Mesodermal cell (in vitro differentiated cells): ENCODE data around the gene UBASH3B.

Experiments
- H3K27ac ChIP-seq: 2 replicates; pipeline ENCODE4 v1.7.0; 2013; ENCODE audit warnings: mild to moderate bottlenecking, low read depth, low read length, moderate library complexity; ENCODE audit not compliant: severe bottlenecking
- H3K36me3 ChIP-seq: 2 replicates; pipeline ENCODE4 v1.7.1; 2013; ENCODE audit warnings: mild to moderate bottlenecking, low read length, moderate library complexity; ENCODE audit not compliant: control insufficient read depth, insufficient read depth
- H3K4me1 ChIP-seq: one replicate; pipeline ENCODE4 v1.7.1; 2013; ENCODE audit warnings: mild to moderate bottlenecking, low read length; ENCODE audit not compliant: insufficient read depth, control insufficient read depth, poor library complexity, severe bottlenecking
- H3K4me3 ChIP-seq: 2 replicates; pipeline ENCODE4 v1.7.0; 2013; ENCODE audit warnings: low read length, control low read depth, mild to moderate bottlenecking; ENCODE audit not compliant: insufficient read depth, poor library complexity, severe bottlenecking; ENCODE audit errors: extremely low read depth
- H3K9me3 ChIP-seq: 2 replicates; pipeline ENCODE4 v1.7.1; 2013; ENCODE audit warnings: mild to moderate bottlenecking, low read length, moderate library complexity; ENCODE audit not compliant: control insufficient read depth
- WGBS, 2 experiments: methylation state at CpG; one replicate each; pipeline ENCODE4 v1.1.5; 2013; ENCODE audit warnings: missing lambda C conversion rate in 2 of 2; ENCODE audit not compliant: insufficient coverage in 2 of 2; 5-methylcytosine and 5-hydroxymethylcytosine counted together

The UBASH3B gene

GRCh38 chr11:122833846-122834464, 178.4 kb downstream of the UBASH3B start:
- H3K9me3 ChIP-seq, result no peaks in the 10 kb centered on the region
- 92 to 100% methylated on average over 1 to 2 of the region's 7 CpGs for WGBS, 2 experiments
- H3K27ac ChIP-seq, result no peak overlapping the region
- no peak overlapping the region for H3K4me3 ChIP-seq
- no peaks in the 10 kb centered on the region for H3K36me3 ChIP-seq
- no peaks in the 10 kb centered on the region for H3K4me1 ChIP-seq

GRCh38 chr11:122836916-122837315, 181.4 kb downstream of the UBASH3B start:
- Histone ChIP-seq H3K36me3 (no peaks in the 10 kb centered on the region), H3K4me1 (no peaks in the 10 kb centered on the region), H3K27ac (no peak overlapping the region), H3K9me3 (no peaks in the 10 kb centered on the region), H3K4me3 (no peak overlapping the region)

- Histone ChIP-seq H3K27ac (no peak overlapping the region), H3K4me1 (no peaks in the 10 kb centered on the region), H3K9me3 (no peaks in the 10 kb centered on the region), H3K4me3 (no peak overlapping the region), H3K36me3 (no peaks in the 10 kb centered on the region)
- 92 to 97% methylated on average over 2 to 3 of the region's 4 CpGs for WGBS, 2 experiments
These were observed 182.2 kb downstream of the UBASH3B start for GRCh38 chr11:122837528-122838346.

GRCh38 chr11:122843281-122844141, 188.0 kb downstream of the UBASH3B start:
- no peaks in the 10 kb centered on the region for H3K4me1 ChIP-seq
- no peak overlapping the region for H3K27ac ChIP-seq
- H3K36me3 ChIP-seq, result no peaks in the 10 kb centered on the region
- H3K9me3 ChIP-seq, result no peaks in the 10 kb centered on the region
- WGBS, 2 experiments, result 93 to 96% methylated on average over 5 of the region's 10 CpGs
- no peak overlapping the region for H3K4me3 ChIP-seq

- WGBS, 2 experiments, result 90 to 100% methylated on average over 1 of the region's 1 CpG
- peaks cover 9% of the 10 kb centered on the region for H3K4me1 ChIP-seq
- H3K27ac ChIP-seq, result no peak overlapping the region
- H3K4me3 ChIP-seq, result no peak overlapping the region
- H3K9me3 ChIP-seq, result no peaks in the 10 kb centered on the region
- no peaks in the 10 kb centered on the region for H3K36me3 ChIP-seq
These were observed 191.9 kb downstream of the UBASH3B start for GRCh38 chr11:122847466-122847865.

- H3K9me3 ChIP-seq, result no peaks in the 10 kb centered on the region
- no peak overlapping the region for H3K27ac ChIP-seq
- no peak overlapping the region for H3K4me3 ChIP-seq
- peaks cover 9% of the 10 kb centered on the region for H3K4me1 ChIP-seq
- H3K36me3 ChIP-seq, result no peaks in the 10 kb centered on the region
- no CpG with 5 or more reads among the region's 1 CpG for WGBS, 2 experiments
These were observed 192.7 kb downstream of the UBASH3B start for GRCh38 chr11:122848186-122848585.

- Histone ChIP-seq H3K4me3 (no peak overlapping the region), H3K27ac (peak overlapping the region; percentile 63), H3K9me3 (no peaks in the 10 kb centered on the region), H3K36me3 (no peaks in the 10 kb centered on the region), H3K4me1 (peaks cover 13% of the 10 kb centered on the region)
- 22 to 50% methylated on average over 2 to 3 of the region's 7 CpGs for WGBS, 2 experiments
These were observed 194.6 kb downstream of the UBASH3B start for GRCh38 chr11:122850076-122850631.

GRCh38 chr11:122851366-122851966, 195.9 kb downstream of the UBASH3B start:
- Histone ChIP-seq H3K4me1 (peaks cover 15% of the 10 kb centered on the region), H3K4me3 (no peak overlapping the region), H3K36me3 (no peaks in the 10 kb centered on the region), H3K27ac (no peak overlapping the region), H3K9me3 (no peaks in the 10 kb centered on the region)
- WGBS, 2 experiments, result 92% methylated on average over 9 of the region's 12 CpGs

GRCh38 chr11:122852074-122852795, 196.7 kb downstream of the UBASH3B start:
- Histone ChIP-seq H3K36me3 (no peaks in the 10 kb centered on the region), H3K4me1 (peaks cover 21% of the 10 kb centered on the region), H3K9me3 (no peaks in the 10 kb centered on the region), H3K4me3 (no peak overlapping the region), H3K27ac (no peak overlapping the region)
- 97% methylated on average over 4 to 7 of the region's 10 CpGs for WGBS, 2 experiments

GRCh38 chr11:122852796-122853160, 197.3 kb downstream of the UBASH3B start:
- Histone ChIP-seq H3K9me3 (no peaks in the 10 kb centered on the region), H3K4me1 (peaks cover 21% of the 10 kb centered on the region), H3K4me3 (no peak overlapping the region), H3K36me3 (no peaks in the 10 kb centered on the region), H3K27ac (no peak overlapping the region)
- 100% methylated on average over 1 of the region's 5 CpGs; no CpG with 5 or more reads in 1 of the 2 experiments for WGBS, 2 experiments
